GM21367 (cell line): Measurements from ENCODE around the gene DNAJC13.
A peak's percentile ranks its signal among the peaks of the same experiment; 100 is the strongest.
"Not testable (repeated sequence)": the region's sequence is repeated elsewhere in the genome, so short reads cannot be mapped to it uniquely, and the experiment has no call there.

Experiments used
- ATAC-seq: cut with Tn5 transposase; IDR thresholded peaks from one replicate; pipeline ENCODE4 v1.9.1; 2021; ENCODE audit not compliant: unreplicated experiment

Gene DNAJC13

GRCh38 chr3:132416807-132417694 lies at the start of gene DNAJC13:
DNAJC13 (plus strand) TSS chr3:132417502; CDS start chr3:132434551, 17,049 bp downstream.
- peak; percentile 83 for ATAC-seq

DNA sequence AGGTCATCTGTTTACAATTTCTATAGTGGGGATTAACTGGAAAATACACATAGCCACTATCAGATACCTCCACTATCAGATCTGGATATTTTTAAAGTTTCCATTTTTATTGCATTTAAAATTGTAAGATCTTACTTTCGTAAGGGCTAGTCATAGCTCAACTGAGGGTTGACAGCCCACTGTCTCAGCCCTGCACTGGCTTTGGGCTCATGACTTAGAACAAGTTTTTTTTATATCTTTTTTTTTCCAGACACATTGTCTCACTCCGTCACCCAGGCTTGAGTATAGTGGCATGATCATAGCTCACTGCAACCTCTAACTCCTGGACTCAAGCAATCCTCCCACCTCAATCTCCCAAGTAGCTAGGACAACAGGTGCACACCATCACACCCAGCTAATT lies 48.8 kb upstream of the DNAJC13 start:
- ATAC-seq = no peak

DNA sequence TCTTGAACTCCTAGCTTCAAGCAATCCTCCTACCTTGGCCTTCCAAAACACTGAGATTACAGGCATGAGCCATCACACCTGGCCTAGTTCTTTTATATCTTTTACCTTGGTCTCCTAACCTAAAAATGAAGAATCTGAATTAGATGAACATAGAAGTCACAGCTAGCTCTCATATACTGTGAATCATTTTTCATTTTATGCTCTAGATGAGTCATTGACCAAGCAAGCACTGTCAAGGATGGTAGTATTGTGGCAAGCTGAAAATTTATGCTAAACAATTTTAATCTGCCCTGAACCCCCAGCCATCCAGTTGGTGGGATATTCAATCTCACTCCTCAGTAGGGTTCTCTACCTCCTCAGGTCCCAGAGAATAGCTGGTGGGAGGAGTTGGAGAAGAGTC lies 48.3 kb upstream of the DNAJC13 start:
- ATAC-seq = no peak

GRCh38 chr3:132376945-132377354 lies 40.4 kb upstream of the DNAJC13 start:
- not testable (repeated sequence) for ATAC-seq

DNA sequence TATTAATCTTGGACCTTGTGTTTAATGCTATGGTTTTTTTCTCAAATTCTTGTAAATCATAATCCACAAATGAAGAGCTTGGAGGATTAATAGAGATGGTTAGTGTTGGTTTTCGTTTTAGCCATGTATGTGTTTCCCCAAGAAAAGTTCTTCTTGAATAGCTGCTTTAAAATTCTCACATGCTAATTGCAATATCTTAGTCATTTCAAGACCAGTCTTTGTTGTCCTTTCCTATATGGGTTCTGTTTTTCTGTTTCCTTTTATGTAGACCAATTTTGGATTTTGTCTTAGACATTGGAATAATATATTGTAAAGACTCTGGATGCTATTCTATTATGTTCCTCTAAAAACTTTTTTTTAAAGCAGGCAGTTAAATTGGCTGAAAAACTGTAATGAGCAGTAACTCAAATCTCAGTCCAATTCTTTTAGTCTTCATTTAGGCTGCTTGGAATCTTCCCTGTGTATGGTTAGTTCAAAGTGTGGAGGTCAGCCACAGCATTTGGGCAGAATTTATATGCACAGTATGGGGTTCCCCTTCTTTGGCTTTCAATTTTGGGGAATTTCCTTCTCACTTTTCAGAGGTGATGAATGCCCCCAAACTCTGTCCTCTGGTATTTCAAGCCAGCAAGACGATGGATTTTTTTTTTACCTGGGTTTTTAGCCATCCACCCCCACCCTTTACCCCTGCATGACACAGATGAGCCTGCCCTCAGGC lies 39.1 kb upstream of the DNAJC13 start:
- no peak for ATAC-seq

DNA sequence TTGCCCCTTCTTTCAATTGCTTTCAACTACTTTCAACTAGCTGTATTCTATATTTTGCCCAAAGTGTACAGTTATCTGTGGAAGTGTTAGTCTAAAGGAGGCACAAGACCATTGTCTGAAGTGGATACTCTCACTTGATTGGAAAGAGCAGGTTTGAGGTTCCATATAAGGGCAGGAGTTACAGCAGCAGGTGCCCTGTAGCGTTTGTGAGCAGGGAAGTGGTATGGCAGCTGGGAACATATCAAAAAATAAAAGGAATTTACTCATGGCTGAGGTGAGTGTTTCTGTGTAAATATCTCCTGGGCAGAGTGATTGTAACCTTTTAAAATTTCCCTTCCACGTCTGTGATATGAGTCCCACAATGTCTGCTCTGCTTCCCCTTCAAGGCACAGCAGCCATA lies 38.5 kb upstream of the DNAJC13 start:
- no peak for ATAC-seq

- no peak for ATAC-seq
Measured at GRCh38 chr3:132380920-132381319, 36.4 kb upstream of the DNAJC13 start.

DNA sequence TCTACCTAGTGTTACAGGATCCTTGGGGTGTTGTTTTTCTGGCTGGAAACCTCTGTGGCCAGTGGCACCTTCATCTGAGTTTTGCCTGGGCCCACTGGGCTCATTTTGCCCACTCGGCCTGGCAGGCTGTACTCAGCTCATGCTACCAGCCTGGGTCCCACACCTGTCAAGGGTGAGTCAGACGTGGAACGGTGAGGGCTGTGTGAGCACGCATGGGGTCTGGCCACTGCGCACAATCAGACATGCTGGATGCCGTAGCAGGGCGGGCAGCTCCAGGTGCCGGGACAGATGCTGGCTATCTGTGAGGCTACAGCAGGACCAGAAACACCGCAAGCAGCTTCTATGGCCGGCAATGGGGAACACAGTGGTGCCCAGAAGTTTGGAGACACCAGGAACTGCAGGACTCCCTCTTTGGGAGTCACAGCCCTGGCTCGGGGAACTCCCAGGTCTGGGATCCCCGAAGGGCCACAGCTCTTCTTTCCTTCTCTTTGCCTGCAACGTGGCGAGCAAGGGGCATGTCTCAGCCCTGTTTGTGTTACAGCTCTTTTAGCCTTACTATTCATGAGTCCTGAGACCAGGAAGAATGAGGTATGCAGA lies 35.9 kb upstream of the DNAJC13 start:
- ATAC-seq = no peak

DNA sequence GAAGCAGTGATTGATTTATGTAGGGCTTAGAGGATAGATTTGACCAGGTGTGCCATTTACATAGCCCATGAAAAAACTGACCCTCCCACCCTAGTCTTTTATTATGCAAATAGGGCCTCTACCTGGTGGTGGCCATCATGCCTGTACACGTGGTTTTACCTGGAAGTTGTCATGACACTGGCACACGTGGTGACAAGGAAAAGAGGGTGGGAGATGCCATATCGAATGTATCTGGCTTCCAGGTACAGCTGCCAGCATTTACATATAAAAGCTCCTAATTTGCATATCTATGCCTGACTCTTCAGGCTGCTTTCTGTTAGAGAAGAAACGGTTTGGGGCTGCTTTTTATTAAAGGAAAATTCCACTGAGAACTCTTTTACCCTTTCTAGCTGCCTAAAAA lies 35.0 kb upstream of the DNAJC13 start:
- no peak for ATAC-seq

DNA sequence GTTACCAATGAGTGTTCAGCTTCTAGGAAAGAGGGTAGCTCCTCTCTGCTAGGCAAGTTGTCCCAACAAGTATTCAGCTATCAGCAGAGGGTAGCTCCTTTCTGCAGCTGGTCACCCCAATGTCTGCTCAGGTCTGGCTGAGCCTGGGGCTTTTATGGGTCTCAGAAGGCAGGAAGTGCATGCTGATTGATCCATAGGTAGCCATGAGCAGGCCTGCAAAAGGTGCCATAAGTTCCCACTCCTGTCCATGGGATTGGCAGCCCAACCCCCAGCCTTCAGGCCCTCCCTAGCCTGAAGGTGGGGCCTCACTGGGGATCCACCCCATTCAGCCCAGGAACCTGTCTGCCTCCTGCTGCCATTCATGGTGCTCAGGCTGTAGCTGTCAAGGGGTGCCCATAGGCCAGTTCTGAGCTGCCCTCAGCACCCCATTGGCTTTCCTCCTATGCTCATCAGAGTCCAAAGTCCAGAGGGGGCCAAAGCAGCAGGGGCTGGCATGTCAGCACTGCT lies 34.6 kb upstream of the DNAJC13 start:
- no peak for ATAC-seq

DNA sequence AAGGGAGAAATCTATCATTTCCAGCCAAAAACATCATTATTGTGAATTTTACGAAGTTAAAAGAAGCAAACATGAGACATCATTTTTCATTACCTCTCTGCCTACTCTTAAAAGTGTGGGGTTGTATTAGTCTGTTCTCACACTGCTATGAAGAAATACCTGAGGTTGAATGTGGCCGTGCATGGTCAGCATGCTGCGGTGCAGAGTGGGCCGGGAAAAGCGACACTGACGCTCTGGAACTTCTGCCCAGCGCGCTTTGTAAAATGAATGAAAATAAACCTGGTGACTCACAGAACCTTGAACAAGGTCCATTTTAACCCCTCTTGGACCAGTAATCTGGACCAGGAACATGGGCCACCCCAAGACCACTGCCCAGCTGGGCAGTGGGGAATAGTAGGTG lies 31.0 kb upstream of the DNAJC13 start:
- no peak for ATAC-seq

GRCh38 chr3:132392675-132393074 lies 24.6 kb upstream of the DNAJC13 start:
- ATAC-seq = not testable (repeated sequence)

DNA sequence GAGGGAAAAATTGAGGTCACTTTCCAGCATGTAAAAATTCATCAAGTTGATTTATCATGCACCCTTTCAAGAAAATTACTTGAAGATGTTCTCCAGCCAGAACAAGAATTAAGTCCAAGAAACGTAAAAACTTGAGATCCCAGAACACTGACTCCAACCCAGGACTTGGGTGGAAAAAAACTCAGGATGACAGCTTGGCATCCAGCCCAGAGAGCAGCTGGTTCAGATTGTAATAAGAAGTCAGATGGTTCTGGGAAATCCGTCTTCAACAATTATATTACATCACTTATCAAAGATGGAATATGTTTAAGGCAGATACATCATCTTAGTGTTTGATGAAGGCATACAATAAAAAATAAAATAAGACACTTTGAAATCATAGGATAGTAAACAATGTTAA lies 23.0 kb upstream of the DNAJC13 start:
- ATAC-seq = no peak

DNA sequence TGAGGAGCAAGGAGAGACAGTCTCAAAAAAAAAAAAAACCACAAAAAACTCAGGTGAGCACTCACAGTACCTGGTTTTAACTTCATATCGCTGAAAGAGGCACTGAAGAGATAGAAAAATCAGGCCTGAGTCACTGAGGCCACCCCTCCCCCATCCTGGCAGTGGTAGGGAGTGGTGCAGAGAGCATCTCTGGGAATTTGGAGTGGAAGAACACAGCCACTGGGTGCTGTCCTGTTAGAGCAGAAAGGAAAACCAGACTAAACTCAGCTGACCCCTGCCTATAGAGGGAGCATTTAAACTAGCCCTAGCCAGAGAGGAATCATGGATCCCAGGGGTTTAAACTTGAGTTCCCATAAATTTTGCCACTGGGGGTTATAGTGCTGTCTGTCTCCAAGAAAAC lies 22.2 kb upstream of the DNAJC13 start:
- ATAC-seq = no peak

GRCh38 chr3:132396255-132396654 lies 21.0 kb upstream of the DNAJC13 start:
- no peak for ATAC-seq

- not testable (repeated sequence) for ATAC-seq
Measured at GRCh38 chr3:132396776-132397175, 20.5 kb upstream of the DNAJC13 start.

- peak; percentile 53 for ATAC-seq
Measured at GRCh38 chr3:132399054-132399929, 18.0 kb upstream of the DNAJC13 start.

- no peak for ATAC-seq
Measured at GRCh38 chr3:132401255-132401654, 16.0 kb upstream of the DNAJC13 start.

DNA sequence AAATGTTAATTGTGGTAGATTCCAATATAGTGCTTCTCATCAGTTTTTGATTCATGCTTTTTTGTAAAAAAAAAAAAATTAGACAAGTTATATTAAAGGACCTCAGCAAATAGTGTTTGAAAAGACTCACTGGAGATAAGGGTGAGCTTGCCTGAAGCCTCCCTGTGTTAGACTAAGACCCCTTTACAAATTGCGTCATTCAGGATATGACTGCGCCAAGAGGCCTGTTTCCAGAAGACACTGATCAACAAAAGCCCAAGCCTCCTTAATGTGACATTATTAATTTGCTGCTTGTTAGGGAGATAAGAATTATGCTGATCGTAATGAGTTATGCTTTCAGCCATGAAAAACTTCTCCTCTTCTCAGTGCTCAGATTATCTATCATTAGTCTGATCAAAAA lies 13.0 kb upstream of the DNAJC13 start:
- no peak for ATAC-seq

GRCh38 chr3:132405188-132405587 lies 12.1 kb upstream of the DNAJC13 start:
- no peak for ATAC-seq
